ENCODE data around the gene LRRTM4. TPM values are rescaled to one million over a fixed set of nuclear protein-coding genes. Genes with fewer than 3 reads are reported as not detected.

The LRRTM4 gene
- total and polyA plus RNA-seq, 2 experiments from 2014 or later, result 4.5 to 15.4 TPM

- Histone ChIP-seq H3K4me3 (no peak overlapping the region), H3K36me3 (ENCODE audit: insufficient read depth) (no peaks in the 10 kb centered on the region), H3K9me2 (ENCODE audit: insufficient read depth) (no peaks in the 10 kb centered on the region), H4K20me1 (replicated peaks; ENCODE audit: insufficient read depth) (no peaks in the 10 kb centered on the region), H3K79me2 (replicated peaks; ENCODE audit: insufficient read depth) (no peaks in the 10 kb centered on the region), H3K4me1 (ENCODE audit: insufficient read depth) (no peaks in the 10 kb centered on the region), H3F3A (replicated peaks; ENCODE audit: low read depth) (no peaks in the 10 kb centered on the region), H2AFZ (no peak overlapping the region), H3K27ac (ENCODE audit: low read depth) (no peak overlapping the region), H3K4me2 (no peak overlapping the region), H3K27me3 (ENCODE audit: insufficient read depth) (no peaks in the 10 kb centered on the region)
- Mint-ChIP-seq H3K9me3 (no peaks in the 10 kb centered on the region), H3K27ac (no peak overlapping the region), H3K4me1 (no peaks in the 10 kb centered on the region; the same call in 2 of the 3 replicates), H3K27me3 (ENCODE audit: insufficient read depth, low read depth, poor library complexity) (no peaks in the 10 kb centered on the region), H3K4me3 (no peak overlapping the region), H3K36me3 (ENCODE audit: low read depth) (no peaks in the 10 kb centered on the region)
- ATAC-seq (no peak), DNase-seq (ENCODE audit: low spot score) (no peak)
- TF ChIP-seq ZNF331 (CRISPR knock-in tag; IDR thresholded peaks at IDR 0.05; ENCODE audit: low read depth), result no peak
- TF ChIP-seq CREB1 (CRISPR knock-in tag; IDR thresholded peaks at IDR 0.05; ENCODE audit: low read depth), result no peak
- TF ChIP-seq JUNB (IDR thresholded peaks at IDR 0.05; ENCODE audit: unreplicated experiment), result no peak
- no peak for TF ChIP-seq ETS1 (IDR thresholded peaks at IDR 0.05)
- TF ChIP-seq STAT1 (IDR thresholded peaks at IDR 0.05; ENCODE audit: unreplicated experiment), result no peak
Observed at GRCh38 chr2:77193858-77194448, 328.2 kb downstream of the LRRTM4 start.

GRCh38 chr2:77192811-77193289, 329.3 kb downstream of the LRRTM4 start:
- H3K27ac ChIP-seq (ENCODE audit: low read depth), result no peak overlapping the region
- TF ChIP-seq EZH2phosphoT487 (IDR thresholded peaks at IDR 0.05; ENCODE audit: unreplicated experiment) (no peak), POLR2AphosphoS5 (IDR thresholded peaks at IDR 0.05; ENCODE audit: low read depth) (no peak), REST (IDR thresholded peaks at IDR 0.05; ENCODE audit: unreplicated experiment) (no peak), STAT1 (IDR thresholded peaks at IDR 0.05; ENCODE audit: unreplicated experiment) (no peak), CREB1 (CRISPR knock-in tag; IDR thresholded peaks at IDR 0.05; ENCODE audit: low read depth) (no peak), CTCF (conservative IDR thresholded peaks at IDR 0.05; ENCODE audit: low read depth in 2 of 2) (no peak), ETS1 (IDR thresholded peaks at IDR 0.05) (no peak)

More at GRCh38 chr2:77192811-77193289, 329.3 kb downstream of the LRRTM4 start:
- DNase-seq (ENCODE audit: low spot score), result no peak
- no peaks in the 10 kb centered on the region for H3K27me3 Mint-ChIP-seq (ENCODE audit: insufficient read depth, low read depth, poor library complexity)
- Histone ChIP-seq H3K27me3 (ENCODE audit: insufficient read depth) (no peaks in the 10 kb centered on the region), H3F3A (replicated peaks; ENCODE audit: low read depth) (no peaks in the 10 kb centered on the region), H3K4me1 (ENCODE audit: insufficient read depth) (no peaks in the 10 kb centered on the region), H3K4me3 (no peak overlapping the region), H3K9me2 (ENCODE audit: insufficient read depth) (no peaks in the 10 kb centered on the region; the same call in 1 of the 2 replicates), H3K4me2 (no peak overlapping the region), H2AFZ (no peak overlapping the region), H4K20me1 (replicated peaks; ENCODE audit: insufficient read depth) (no peaks in the 10 kb centered on the region), H3K79me2 (replicated peaks; ENCODE audit: insufficient read depth) (no peaks in the 10 kb centered on the region), H3K36me3 (ENCODE audit: insufficient read depth) (no peaks in the 10 kb centered on the region)
- no peaks in the 10 kb centered on the region for H3K36me3 Mint-ChIP-seq (ENCODE audit: low read depth)
- ATAC-seq, result no peak
- H3K27ac Mint-ChIP-seq, result no peak overlapping the region
- no peak overlapping the region for H3K4me3 Mint-ChIP-seq
- H3K4me1 Mint-ChIP-seq, result no peaks in the 10 kb centered on the region
- no peaks in the 10 kb centered on the region for H3K9me3 Mint-ChIP-seq
